ENCODE data around the gene ZWINT. TPM values are rescaled to one million over a fixed set of nuclear protein-coding genes. Genes with fewer than 3 reads are reported as not detected.

The ZWINT gene, protein sequence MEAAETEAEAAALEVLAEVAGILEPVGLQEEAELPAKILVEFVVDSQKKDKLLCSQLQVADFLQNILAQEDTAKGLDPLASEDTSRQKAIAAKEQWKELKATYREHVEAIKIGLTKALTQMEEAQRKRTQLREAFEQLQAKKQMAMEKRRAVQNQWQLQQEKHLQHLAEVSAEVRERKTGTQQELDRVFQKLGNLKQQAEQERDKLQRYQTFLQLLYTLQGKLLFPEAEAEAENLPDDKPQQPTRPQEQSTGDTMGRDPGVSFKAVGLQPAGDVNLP
- 1 to 10 TPM in 8 of 10 donors, under 1 TPM in 2; 0.61 to 9.0 (median 1.5) TPM for total RNA-seq
- 1 to 10 TPM in 1 of 2 donors, under 1 TPM in 1; 0.80 to 1.1 TPM for polyA plus RNA-seq
- long read RNA-seq, donor 1, partial matches to known transcripts: 0 of 1 reads
- long read RNA-seq, donor 1, other reads (novel, unspliced or antisense): 1 of 1 reads
- long read RNA-seq, donor 2: 0 reads
- long read RNA-seq, donor 3, partial matches to known transcripts: 0 of 2 reads
- long read RNA-seq, donor 3, other reads (novel, unspliced or antisense): 1 of 2 reads

DNA sequence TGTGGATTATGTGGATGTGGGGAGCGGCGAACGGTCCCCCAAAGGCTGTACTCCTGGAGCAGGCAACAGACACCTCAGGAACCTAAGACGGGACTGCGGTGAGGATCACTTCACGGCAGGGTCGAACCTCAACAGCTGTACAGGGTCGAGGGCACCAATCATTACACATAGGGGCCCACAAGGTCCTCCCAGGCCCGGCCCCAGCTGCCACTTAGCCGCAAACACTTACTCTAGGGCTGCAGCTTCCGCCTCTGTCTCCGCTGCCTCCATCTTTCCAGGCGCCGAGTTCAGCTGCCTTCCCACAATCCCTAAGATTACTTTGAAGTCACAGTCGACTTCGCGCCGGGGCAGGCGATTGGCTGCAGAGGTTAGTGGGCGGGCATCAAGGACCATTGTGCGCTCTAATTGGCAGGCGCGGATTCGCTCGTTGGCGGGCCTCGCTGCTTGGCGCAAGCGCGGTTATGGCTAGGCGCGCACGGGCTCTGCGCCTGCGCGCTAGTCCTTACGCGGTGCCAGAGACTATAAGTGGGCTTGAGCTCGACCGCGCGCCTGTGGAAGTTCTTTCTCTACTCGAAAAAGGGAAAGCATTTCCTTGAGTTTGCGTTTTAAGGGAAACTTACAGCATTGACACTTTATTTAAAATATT lies at the start of gene ZWINT:
Gene ZWINT (minus strand): TSS at position 293 of the 646 bp plus-strand sequence. CDS start 23 bp downstream, at position 270.
- TF ChIP-seq, protein P1, sequence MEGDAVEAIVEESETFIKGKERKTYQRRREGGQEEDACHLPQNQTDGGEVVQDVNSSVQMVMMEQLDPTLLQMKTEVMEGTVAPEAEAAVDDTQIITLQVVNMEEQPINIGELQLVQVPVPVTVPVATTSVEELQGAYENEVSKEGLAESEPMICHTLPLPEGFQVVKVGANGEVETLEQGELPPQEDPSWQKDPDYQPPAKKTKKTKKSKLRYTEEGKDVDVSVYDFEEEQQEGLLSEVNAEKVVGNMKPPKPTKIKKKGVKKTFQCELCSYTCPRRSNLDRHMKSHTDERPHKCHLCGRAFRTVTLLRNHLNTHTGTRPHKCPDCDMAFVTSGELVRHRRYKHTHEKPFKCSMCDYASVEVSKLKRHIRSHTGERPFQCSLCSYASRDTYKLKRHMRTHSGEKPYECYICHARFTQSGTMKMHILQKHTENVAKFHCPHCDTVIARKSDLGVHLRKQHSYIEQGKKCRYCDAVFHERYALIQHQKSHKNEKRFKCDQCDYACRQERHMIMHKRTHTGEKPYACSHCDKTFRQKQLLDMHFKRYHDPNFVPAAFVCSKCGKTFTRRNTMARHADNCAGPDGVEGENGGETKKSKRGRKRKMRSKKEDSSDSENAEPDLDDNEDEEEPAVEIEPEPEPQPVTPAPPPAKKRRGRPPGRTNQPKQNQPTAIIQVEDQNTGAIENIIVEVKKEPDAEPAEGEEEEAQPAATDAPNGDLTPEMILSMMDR (IDR thresholded peaks at IDR 0.05): no peak
- intact Hi-C loops (cut with DNase I): no loop called here
- Histone ChIP-seq H3K27ac (peak within 1 kb of the TSS in 7 of 10 donors; percentile 2 to 69 (median 40)), H3K4me3 (peak within 1 kb of the TSS; percentile 47 to 74 (median 64)), H3K9me3 (no peaks in the 10 kb centered on the region), H3K4me1 (peaks cover 0 to 15% (median 6%) of the 10 kb centered on the region in 9 donors), H3K27me3 (no peaks in the 10 kb centered on the region), H3K36me3 (peaks cover 0 to 10% (median 0%) of the 10 kb centered on the region in 9 donors)
- ATAC-seq: peak; percentile 100
- peak; percentile 95 to 96 for DNase-seq
- WGBS, 2 donors: 0% methylated on average over 44 of the region's 44 CpGs

DNA sequence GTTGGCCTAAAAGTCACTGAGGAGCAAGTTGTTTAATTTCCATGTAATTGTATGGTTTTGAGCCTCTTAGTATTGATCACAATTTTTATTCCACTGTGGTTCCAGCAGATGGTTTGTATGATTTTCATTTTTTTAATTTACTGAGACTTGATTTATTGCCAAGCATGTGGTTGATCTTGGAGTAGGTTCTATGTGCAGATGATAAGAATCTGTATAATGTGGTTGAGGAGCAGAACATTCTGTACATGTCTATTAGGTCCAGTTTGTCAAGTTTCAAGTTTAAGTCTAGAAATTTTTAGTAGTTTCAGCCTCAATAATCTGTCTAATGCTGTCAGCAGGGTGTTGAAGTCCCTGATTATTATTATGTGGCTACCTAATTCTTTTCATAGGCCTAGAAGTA lies 22.7 kb upstream of the ZWINT start:
- peaks cover 0 to 14% (median 0%) of the 10 kb centered on the region in 11 donors for H3K9me3 ChIP-seq
- no peak overlapping the region for H3K4me3 ChIP-seq
- no peaks in the 10 kb centered on the region for H3K36me3 ChIP-seq
- no peak overlapping the region for H3K27ac ChIP-seq
- DNase-seq (no peak), ATAC-seq (no peak)
- H3K27me3 ChIP-seq: no peaks in the 10 kb centered on the region
- TF ChIP-seq, protein P1 (IDR thresholded peaks at IDR 0.05): no peak
- no peaks in the 10 kb centered on the region for H3K4me1 ChIP-seq
- intact Hi-C loops (cut with DNase I): no loop called here

DNA sequence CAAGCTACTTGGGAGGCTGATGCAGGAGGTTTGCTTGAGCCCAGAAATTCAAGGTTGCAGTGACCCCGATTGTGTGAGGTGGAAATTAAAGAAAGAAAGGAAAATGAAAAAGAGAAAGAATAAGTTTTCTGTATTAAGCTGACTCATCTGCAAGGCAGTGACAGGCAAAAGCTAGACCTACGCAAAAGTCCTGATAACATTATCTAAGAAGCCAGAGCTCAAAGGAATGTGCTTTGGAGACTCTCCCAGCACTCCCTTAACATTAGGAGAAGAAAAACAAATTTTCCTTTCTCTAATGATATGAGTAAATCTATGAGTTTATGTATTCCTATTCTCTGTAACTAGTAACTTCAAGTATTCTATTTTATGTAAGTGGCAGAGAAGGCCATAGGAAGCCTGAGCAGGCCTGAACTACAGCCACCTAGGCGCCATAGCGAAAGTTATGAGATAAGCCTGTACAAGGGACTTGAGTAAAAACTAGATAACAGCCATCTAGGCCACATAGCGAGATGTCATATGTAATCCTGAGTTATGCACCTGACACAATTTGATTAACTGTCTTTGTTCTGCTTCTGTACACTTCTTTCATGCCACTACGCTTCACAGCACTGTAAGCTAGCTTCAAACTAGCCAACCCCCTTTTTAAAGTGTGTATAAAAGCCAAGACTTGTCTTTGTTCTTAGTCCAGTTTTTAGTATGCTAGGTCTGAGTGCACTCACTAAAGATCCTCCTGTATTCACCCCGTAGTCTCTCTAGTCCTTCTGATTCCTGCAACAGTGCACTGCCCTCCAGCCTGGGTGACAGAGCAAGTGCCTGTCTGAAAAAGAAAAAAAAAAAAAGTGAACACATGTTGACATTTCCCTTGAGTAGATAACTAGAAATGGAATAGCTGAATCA lies 9.4 kb upstream of the ZWINT start:
- H3K9me3 ChIP-seq: peaks cover 0 to 44% (median 18%) of the 10 kb centered on the region in 11 donors
- no peak overlapping the region for H3K27ac ChIP-seq
- no peak overlapping the region for H3K4me3 ChIP-seq
- no peaks in the 10 kb centered on the region for H3K36me3 ChIP-seq
- H3K27me3 ChIP-seq: no peaks in the 10 kb centered on the region
- DNase-seq (no peak), ATAC-seq (no peak)
- TF ChIP-seq, protein P1 (IDR thresholded peaks at IDR 0.05): no peak
- H3K4me1 ChIP-seq: no peaks in the 10 kb centered on the region
- 82 to 83% methylated on average over 7 of the region's 7 CpGs for WGBS, 2 donors
- intact Hi-C loops (cut with DNase I): no loop called here

DNA sequence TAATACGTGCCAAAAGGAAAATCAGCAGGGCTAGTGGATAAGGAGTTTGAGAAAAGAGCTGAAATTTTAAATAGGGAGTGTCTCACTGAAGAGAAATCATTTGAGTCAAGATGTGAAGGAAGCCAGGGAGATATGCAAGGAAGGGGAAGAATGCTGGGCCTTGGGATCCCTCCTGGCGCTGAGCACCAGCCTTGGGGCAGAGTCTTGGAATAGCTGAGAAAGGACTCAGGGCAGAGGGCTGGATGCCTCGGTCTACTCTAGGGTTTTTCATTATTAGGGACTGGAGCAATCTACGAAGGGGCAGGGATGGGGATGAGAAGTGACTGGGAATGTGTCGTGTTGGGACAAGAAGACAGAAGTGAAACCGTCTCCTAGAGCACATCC lies 484 bp downstream of the ZWINT start:
- ATAC-seq (no peak), DNase-seq (no peak)
- Histone ChIP-seq H3K4me1 (peaks cover 0 to 15% (median 6%) of the 10 kb centered on the region in 9 donors), H3K27me3 (no peaks in the 10 kb centered on the region), H3K4me3 (peak overlapping the region; percentile 47 to 74 (median 64)), H3K36me3 (peaks cover 0 to 10% (median 0%) of the 10 kb centered on the region in 9 donors), H3K9me3 (no peaks in the 10 kb centered on the region), H3K27ac (peak overlapping the region in 1 of 10 donors; percentile 69)
- TF ChIP-seq, protein P1 (IDR thresholded peaks at IDR 0.05): no peak
- WGBS, 2 donors: 4 to 9% methylated on average over 6 of the region's 6 CpGs
- intact Hi-C loops (cut with DNase I): no loop called here
